ENCODE results near the gene TBKBP1. TPM values are rescaled to one million over a fixed set of nuclear protein-coding genes. Genes with fewer than 3 reads are reported as not detected.

The TBKBP1 gene
- total RNA-seq, 2 experiments from 2014 or later = 2.5 to 3.0 TPM

GRCh38 chr17:47684025-47684424 is 9.9 kb upstream of the TBKBP1 start:
- Mint-ChIP-seq H3K4me1 (peaks cover 8% of the 10 kb centered on the region), H3K27ac (no peak overlapping the region), H3K27me3 (no peaks in the 10 kb centered on the region), H3K9me3 (no peaks in the 10 kb centered on the region), H3K36me3 (ENCODE audit: low read depth) (peaks cover 65% of the 10 kb centered on the region), H3K4me3 (no peak overlapping the region)
- ChIA-PET POLR2A (interaction anchor here (0.6 kb wide), 1 partner anchor 21 kb away, joined by 4 read pairs; no protein-coding TSS in a partner anchor), CTCF (interaction anchor here (1.4 kb wide), 1 partner anchor 48 kb away, joined by 3 read pairs; the partner anchor contains the start of gene TBX21)
- no peak for DNase-seq

GRCh38 chr17:47684535-47685193 is 9.3 kb upstream of the TBKBP1 start:
- ChIA-PET CTCF (interaction anchor here (1.4 kb wide), 1 partner anchor 48 kb away, joined by 3 read pairs; the partner anchor contains the start of gene TBX21), POLR2A (interaction anchor here (0.6 kb wide), 1 partner anchor 20 kb away, joined by 4 read pairs; no protein-coding TSS in a partner anchor)
- Mint-ChIP-seq H3K4me1 (peaks cover 8% of the 10 kb centered on the region), H3K9me3 (no peaks in the 10 kb centered on the region), H3K27me3 (no peaks in the 10 kb centered on the region), H3K27ac (no peak overlapping the region), H3K4me3 (no peak overlapping the region), H3K36me3 (ENCODE audit: low read depth) (peaks cover 61% of the 10 kb centered on the region)
- DNase-seq = no peak

GRCh38 chr17:47685556-47686275 is 8.2 kb upstream of the TBKBP1 start:
- Mint-ChIP-seq H3K9me3 (no peaks in the 10 kb centered on the region), H3K36me3 (ENCODE audit: low read depth) (peaks cover 51% of the 10 kb centered on the region), H3K27ac (no peak overlapping the region), H3K4me3 (no peak overlapping the region), H3K4me1 (peaks cover 9% of the 10 kb centered on the region), H3K27me3 (no peaks in the 10 kb centered on the region)
- DNase-seq = no peak
- POLR2A ChIA-PET = no interaction called here
- CTCF ChIA-PET = interaction anchor here (0.6 kb wide), 1 partner anchor 35 kb away, joined by 3 read pairs; no protein-coding TSS in a partner anchor

- H3K4me3 Mint-ChIP-seq = no peak overlapping the region
- peaks cover 46% of the 10 kb centered on the region for H3K36me3 Mint-ChIP-seq (ENCODE audit: low read depth)
- no peak overlapping the region for H3K27ac Mint-ChIP-seq
- ChIA-PET POLR2A (no interaction called here), CTCF (no interaction called here)
- no peaks in the 10 kb centered on the region for H3K27me3 Mint-ChIP-seq
- H3K9me3 Mint-ChIP-seq = no peaks in the 10 kb centered on the region
- H3K4me1 Mint-ChIP-seq = peaks cover 9% of the 10 kb centered on the region
- DNase-seq = no peak
Observed at GRCh38 chr17:47686276-47686635, 7.7 kb upstream of the TBKBP1 start.

- no peak overlapping the region for H3K4me3 Mint-ChIP-seq
- ChIA-PET POLR2A (no interaction called here), CTCF (interaction anchor here (1.4 kb wide), 2 partner anchors 10 to 22 kb away, joined by 4 to 5 read pairs; no protein-coding TSS in a partner anchor)
- H3K27me3 Mint-ChIP-seq = no peaks in the 10 kb centered on the region
- H3K4me1 Mint-ChIP-seq = peaks cover 10% of the 10 kb centered on the region
- no peaks in the 10 kb centered on the region for H3K9me3 Mint-ChIP-seq
- H3K27ac Mint-ChIP-seq = no peak overlapping the region
- no peak for DNase-seq
- H3K36me3 Mint-ChIP-seq (ENCODE audit: low read depth) = peaks cover 45% of the 10 kb centered on the region
Observed at GRCh38 chr17:47686664-47687327, 7.2 kb upstream of the TBKBP1 start.

- no peak for DNase-seq
- Mint-ChIP-seq H3K9me3 (no peaks in the 10 kb centered on the region), H3K36me3 (ENCODE audit: low read depth) (peaks cover 40% of the 10 kb centered on the region), H3K27ac (no peak overlapping the region), H3K4me3 (no peak overlapping the region), H3K4me1 (peaks cover 11% of the 10 kb centered on the region), H3K27me3 (no peaks in the 10 kb centered on the region)
- ChIA-PET CTCF (interaction anchor here (1.3 to 1.4 kb wide), 4 partner anchors 11 to 103 kb away, joined by 3 to 5 read pairs (median 4); no protein-coding TSS in a partner anchor), POLR2A (no interaction called here)
Observed at GRCh38 chr17:47687328-47687690, 6.7 kb upstream of the TBKBP1 start.

GRCh38 chr17:47687748-47688147 is 6.2 kb upstream of the TBKBP1 start:
- no peaks in the 10 kb centered on the region for H3K9me3 Mint-ChIP-seq
- POLR2A ChIA-PET = no interaction called here
- H3K36me3 Mint-ChIP-seq (ENCODE audit: low read depth) = peaks cover 36% of the 10 kb centered on the region
- H3K4me3 Mint-ChIP-seq = no peak overlapping the region
- no peak overlapping the region for H3K27ac Mint-ChIP-seq
- DNase-seq = no peak
- peaks cover 14% of the 10 kb centered on the region for H3K4me1 Mint-ChIP-seq
- H3K27me3 Mint-ChIP-seq = no peaks in the 10 kb centered on the region
- CTCF ChIA-PET = interaction anchor here (1.3 to 1.4 kb wide), 5 partner anchors 11 to 102 kb away, joined by 3 to 5 read pairs (median 4); no protein-coding TSS in a partner anchor

- peaks cover 27% of the 10 kb centered on the region for H3K4me1 Mint-ChIP-seq
- ChIA-PET POLR2A (no interaction called here), CTCF (interaction anchor here (1.8 to 2.0 kb wide), 2 partner anchors 9 to 11 kb away, joined by 5 to 9 read pairs; no protein-coding TSS in a partner anchor)
- no peak overlapping the region for H3K4me3 Mint-ChIP-seq
- no peak overlapping the region for H3K27ac Mint-ChIP-seq
- DNase-seq = no peak
- H3K36me3 Mint-ChIP-seq (ENCODE audit: low read depth) = peaks cover 14% of the 10 kb centered on the region
- H3K9me3 Mint-ChIP-seq = no peaks in the 10 kb centered on the region
- H3K27me3 Mint-ChIP-seq = peaks cover 2% of the 10 kb centered on the region
Observed at GRCh38 chr17:47690121-47690520, 3.8 kb upstream of the TBKBP1 start.

GRCh38 chr17:47692137-47692894 is 1.6 kb upstream of the TBKBP1 start:
- Mint-ChIP-seq H3K4me3 (peak overlapping the region; percentile 80), H3K36me3 (ENCODE audit: low read depth) (no peaks in the 10 kb centered on the region), H3K9me3 (no peaks in the 10 kb centered on the region), H3K4me1 (peaks cover 30% of the 10 kb centered on the region), H3K27me3 (peaks cover 3% of the 10 kb centered on the region), H3K27ac (no peak overlapping the region)
- ChIA-PET CTCF (interaction anchor here (0.7 to 1.2 kb wide), 5 partner anchors 14 to 41 kb away, joined by 3 to 5 read pairs (median 3); partner anchors contain the start of gene TBX21), POLR2A (no interaction called here)
- no peak for DNase-seq

GRCh38 chr17:47692895-47693730 is 848 bp upstream of the TBKBP1 start:
- Mint-ChIP-seq H3K36me3 (ENCODE audit: low read depth) (no peaks in the 10 kb centered on the region), H3K27ac (peak overlapping the region; percentile 84), H3K27me3 (peaks cover 3% of the 10 kb centered on the region), H3K9me3 (no peaks in the 10 kb centered on the region), H3K4me3 (peak overlapping the region; percentile 80), H3K4me1 (peaks cover 30% of the 10 kb centered on the region)
- ChIA-PET CTCF (interaction anchor here (0.9 to 1.2 kb wide), 4 partner anchors 13 to 40 kb away, joined by 3 to 5 read pairs (median 4); partner anchors contain the start of gene TBX21), POLR2A (no interaction called here)
- no peak for DNase-seq

GRCh38 chr17:47694581-47695428 is 844 bp downstream of the TBKBP1 start:
- Mint-ChIP-seq H3K4me1 (peaks cover 39% of the 10 kb centered on the region), H3K27ac (peak overlapping the region; percentile 58), H3K4me3 (peak overlapping the region; percentile 71), H3K9me3 (no peaks in the 10 kb centered on the region), H3K27me3 (peaks cover 3% of the 10 kb centered on the region), H3K36me3 (ENCODE audit: low read depth) (no peaks in the 10 kb centered on the region)
- no peak for DNase-seq
- POLR2A ChIA-PET = no interaction called here
- CTCF ChIA-PET = interaction anchor here (0.9 to 1.1 kb wide), 2 partner anchors 10 to 32 kb away, joined by 3 read pairs; no protein-coding TSS in a partner anchor

All from activated CD4-positive, alpha-beta T cell treated with anti-CD3 and anti-CD28 coated beads, Interleukin-2, amount 10 ng/mL, durations not matched to agents 7 days and 5 days (primary cell).